GM19043 (cell line): Measurements from ENCODE around the gene LAMTOR3.

Source experiments
- ATAC-seq: cut with Tn5 transposase; IDR thresholded peaks from one replicate; pipeline ENCODE4 v1.9.1; 2021; ENCODE audit warnings: low read depth; ENCODE audit not compliant: unreplicated experiment

Gene LAMTOR3

GRCh38 chr4:99894161-99894997, at the start of gene LAMTOR3:
Gene LAMTOR3 (minus strand): TSS chr4:99894427. CDS start chr4:99893963, 464 bp downstream.
- ATAC-seq = peak; percentile 100

DNA sequence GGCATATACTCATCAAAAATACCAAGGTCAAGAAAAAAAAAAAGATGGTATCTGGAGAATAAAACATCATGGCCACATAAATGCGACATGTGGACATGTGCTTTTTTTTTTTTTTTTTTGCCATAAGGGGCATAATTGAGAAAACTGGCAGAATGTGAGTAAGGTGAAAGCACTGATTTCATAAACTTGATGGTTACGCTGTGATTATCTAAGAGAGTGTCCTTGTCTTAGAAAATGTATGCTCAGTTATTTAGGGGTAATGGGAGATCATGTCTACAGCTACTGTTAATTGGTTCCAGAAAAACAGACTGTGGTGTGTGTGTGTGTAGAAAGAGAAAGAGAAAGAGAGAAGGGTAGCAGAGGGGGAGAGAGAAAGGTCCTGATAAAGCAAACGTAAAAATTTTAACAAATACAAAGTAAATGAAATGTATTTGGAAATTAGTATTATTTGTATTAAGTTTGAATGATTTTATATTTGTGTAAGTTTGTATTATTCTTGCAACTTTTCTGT, 44.1 kb upstream of the LAMTOR3 start:
- no peak for ATAC-seq

DNA sequence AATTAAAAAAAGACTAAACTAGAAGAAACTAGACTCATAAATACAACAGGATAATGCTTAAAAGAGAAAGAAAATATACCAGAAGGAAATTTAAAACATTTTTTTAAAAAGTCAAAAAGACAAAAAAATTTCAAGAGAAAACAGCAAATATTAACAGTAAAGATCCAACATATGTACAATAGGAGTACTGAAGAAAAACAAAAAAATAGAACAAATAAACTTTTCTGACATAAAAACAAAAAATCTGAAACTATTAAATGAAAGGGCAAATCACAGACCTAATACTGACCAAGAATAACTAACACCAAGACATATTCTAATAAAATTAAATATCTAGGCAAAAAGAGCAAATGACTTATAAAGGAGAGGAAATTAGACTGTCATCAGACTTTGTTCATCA, 40.7 kb upstream of the LAMTOR3 start:
- no peak for ATAC-seq

DNA sequence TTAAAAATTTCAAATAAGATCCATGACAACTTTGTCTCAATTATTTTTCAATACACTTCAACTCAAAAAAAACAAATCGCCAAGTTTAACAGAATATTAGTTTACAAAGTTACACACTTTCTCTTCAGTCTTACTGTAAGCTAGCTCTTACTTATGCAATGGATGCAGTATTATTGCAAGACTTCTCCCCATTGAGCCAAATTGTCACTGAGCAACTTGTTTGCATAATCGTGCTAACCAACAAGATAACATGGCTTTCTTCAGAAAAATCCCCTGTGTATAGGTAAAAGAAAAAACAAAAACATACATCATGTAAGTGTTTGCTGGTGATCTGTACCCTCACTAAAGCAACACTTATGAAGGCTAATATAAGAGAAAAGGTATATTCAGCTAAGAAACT, 33.3 kb upstream of the LAMTOR3 start:
- ATAC-seq = no peak

- ATAC-seq = no peak
Measured at GRCh38 chr4:99921174-99921573, 26.9 kb upstream of the LAMTOR3 start.

GRCh38 chr4:99918656-99919055, 24.4 kb upstream of the LAMTOR3 start:
- no peak for ATAC-seq

DNA sequence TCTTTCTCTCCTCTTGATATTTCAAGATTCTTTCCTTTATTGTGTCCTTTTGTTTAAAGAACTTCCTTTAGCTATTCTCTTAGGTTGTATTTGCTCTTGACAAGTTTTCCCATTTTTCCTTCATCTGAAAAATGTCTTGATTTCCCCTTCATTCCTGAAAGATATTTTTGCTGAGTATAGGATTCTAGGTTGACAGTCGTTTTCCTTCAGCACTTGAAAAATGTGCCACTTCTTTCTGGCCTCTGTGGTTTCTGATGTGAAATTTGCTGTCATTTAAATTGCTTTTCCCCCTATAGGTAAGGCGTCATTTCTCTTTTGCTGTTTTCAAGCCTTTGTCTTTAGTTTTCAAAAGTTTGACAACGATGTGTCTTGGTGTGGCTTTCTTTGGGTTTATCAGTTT, 23.3 kb upstream of the LAMTOR3 start:
- ATAC-seq = no peak

DNA sequence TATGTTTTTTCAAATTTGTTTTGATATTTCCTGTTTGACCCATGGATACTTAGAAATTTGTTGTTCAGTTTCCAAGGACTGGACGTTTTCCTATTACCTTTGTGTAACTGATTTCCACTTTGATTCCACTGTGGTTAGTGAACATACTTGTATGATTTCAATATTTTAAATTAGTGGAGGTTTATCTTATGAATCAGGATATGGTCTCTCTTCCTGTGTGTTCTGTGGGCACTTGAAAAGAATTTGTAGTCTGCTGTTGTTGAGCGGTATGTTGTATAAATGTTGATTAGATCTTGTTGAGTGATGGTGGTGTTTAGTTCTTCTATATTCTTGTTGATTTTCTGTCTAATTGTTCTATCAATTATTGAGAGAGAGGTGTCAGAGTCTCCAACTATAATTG, 21.2 kb upstream of the LAMTOR3 start:
- no peak for ATAC-seq

GRCh38 chr4:99894998-99895397, 771 bp upstream of the LAMTOR3 start:
- ATAC-seq = no peak

GRCh38 chr4:99893839-99894160, 427 bp downstream of the LAMTOR3 start:
- ATAC-seq = no peak

- ATAC-seq = no peak
Measured at GRCh38 chr4:99893029-99893428, 1.2 kb downstream of the LAMTOR3 start.

- no peak for ATAC-seq
Measured at GRCh38 chr4:99891351-99891750, 2.9 kb downstream of the LAMTOR3 start.

GRCh38 chr4:99887837-99888236, 6.4 kb downstream of the LAMTOR3 start:
- ATAC-seq = no peak

DNA sequence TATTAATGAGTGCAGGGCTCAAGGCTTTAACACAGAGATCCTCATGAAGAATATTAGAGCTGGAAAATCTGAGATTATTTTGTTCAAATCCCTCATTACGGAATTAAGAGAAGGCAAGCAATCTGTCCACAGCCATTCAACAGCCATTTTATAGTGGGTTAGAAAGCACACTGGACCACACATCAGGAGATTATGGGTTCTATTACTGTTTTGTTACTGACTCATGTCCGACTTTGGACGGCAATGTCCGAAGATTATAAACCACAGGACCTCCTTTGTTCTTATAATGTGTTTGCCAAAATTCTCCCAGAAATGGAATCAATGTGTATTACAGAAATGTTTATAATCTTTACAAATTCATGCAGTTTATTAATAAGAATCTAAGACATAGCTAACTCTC, 8.1 kb downstream of the LAMTOR3 start:
- no peak for ATAC-seq

- no peak for ATAC-seq
Measured at GRCh38 chr4:99885687-99886086, 8.5 kb downstream of the LAMTOR3 start.

- ATAC-seq = peak; percentile 52
Measured at GRCh38 chr4:99885063-99885664, 9.1 kb downstream of the LAMTOR3 start.

DNA sequence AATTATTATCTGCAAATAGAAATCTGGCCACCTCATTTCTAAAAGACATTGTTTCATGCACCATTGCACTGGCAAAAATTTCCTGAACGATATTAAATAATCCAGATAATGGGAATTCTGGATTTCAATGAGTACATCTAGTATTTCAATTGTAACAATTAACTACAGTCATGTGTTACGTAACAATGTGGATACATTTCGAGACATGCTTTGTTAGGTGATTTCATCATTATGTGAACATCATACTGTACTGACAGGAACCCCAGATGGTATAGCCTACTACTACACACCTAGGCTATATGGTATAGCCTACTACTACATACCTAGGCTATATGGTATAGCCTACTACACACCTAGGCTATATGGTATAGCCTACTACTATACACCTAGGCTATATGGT, 14.8 kb downstream of the LAMTOR3 start:
- ATAC-seq = no peak

- ATAC-seq = no peak
Measured at GRCh38 chr4:99878604-99879003, 15.6 kb downstream of the LAMTOR3 start.

DNA sequence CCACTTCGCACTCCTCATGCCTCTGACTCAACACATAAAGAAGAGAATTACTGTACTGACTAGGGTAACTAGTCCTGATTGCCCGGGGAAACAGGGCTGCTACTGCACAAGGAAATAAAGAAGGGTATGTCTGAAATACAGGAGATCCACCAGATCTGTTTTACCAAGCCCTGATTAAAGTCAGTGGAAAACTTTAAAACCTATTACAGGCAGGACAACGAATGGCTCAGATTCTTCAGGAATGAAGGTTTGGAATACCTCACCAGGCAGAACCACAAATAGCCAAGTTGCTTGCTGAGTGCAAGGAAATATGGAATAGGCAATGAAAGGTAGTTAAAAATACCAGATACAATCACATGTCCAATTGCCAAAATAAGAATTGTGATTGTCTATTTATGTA, 17.3 kb downstream of the LAMTOR3 start:
- ATAC-seq = no peak

DNA sequence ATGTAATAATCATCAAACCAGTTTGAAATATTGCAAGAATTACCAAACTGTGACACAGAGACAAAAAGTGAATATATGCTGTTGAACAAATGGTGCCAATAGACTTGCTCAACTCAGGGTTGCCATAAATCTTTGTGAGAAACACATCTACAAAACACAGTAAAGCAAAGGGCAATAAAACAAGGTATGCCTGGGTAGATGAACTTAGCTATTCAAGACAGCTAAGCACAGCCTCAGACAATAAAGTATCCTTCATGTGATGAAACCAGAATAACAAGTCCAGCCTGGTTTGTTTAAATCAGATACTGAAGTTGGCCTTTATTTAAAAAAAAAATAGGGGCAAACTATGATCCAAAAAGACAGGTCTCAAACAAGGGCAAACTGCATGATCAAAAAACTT, 19.2 kb downstream of the LAMTOR3 start:
- ATAC-seq = no peak

- ATAC-seq = no peak
Measured at GRCh38 chr4:99872570-99872969, 21.7 kb downstream of the LAMTOR3 start.

DNA sequence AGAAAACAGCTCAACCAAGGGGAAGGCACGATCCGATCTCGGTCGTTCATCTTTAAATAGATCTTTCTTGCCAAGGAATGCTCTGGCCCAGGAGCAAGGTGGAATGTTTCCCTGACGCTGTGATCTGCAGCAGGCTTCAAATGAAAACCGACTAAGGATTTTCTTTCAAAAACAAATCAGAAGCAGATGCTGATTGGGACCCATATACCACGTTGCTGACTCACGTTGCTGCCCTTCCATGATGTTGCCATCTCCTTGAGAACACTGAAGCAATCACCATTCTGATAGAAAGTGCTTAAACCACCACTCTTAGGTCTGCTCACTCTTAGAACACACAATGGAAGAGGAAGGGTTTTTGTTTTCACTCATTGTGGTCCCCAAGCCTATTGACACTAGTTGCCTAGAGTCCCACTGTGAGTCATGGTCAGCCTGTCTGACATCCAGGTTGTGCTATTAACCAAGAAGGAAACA, 26.1 kb downstream of the LAMTOR3 start:
- no peak for ATAC-seq
